ENCODE data around the gene WDFY2. TPM values are rescaled to one million over a fixed set of nuclear protein-coding genes. Genes with fewer than 3 reads are reported as not detected.

Gene WDFY2
- total and polyA plus RNA-seq, 2 of the 8 experiments (the other 6 are each of a cell fraction or from before 2014, with no cell fraction given) = 13.9 to 29.0 TPM

GRCh38 chr13:51758691-51759090 is 174.4 kb downstream of the WDFY2 start (continued):
- TF ChIP-seq EGR1 (IDR thresholded peaks at IDR 0.05; ENCODE audit: borderline replicate concordance, low read depth, low read length) (no peak), NANOG (IDR thresholded peaks at IDR 0.05; ENCODE audit: insufficient read depth, low read depth, low read length, poor library complexity, severe bottlenecking) (no peak), GABPA (IDR thresholded peaks at IDR 0.05; ENCODE audit: borderline replicate concordance, insufficient read depth, low read length) (no peak), CEBPB (IDR thresholded peaks at IDR 0.05; ENCODE audit: low read depth, low read length) (no peak), TEAD4 (IDR thresholded peaks at IDR 0.05; ENCODE audit: low read depth, low read length) (no peak), KDM1A (IDR thresholded peaks at IDR 0.05; ENCODE audit: borderline replicate concordance, low read length) (no peak)

Data from H1 (cell line).